ENCODE data around the gene HIBCH. TPM values are rescaled to one million over a fixed set of nuclear protein-coding genes. Genes with fewer than 3 reads are reported as not detected.

Gene HIBCH
- total and polyA plus RNA-seq, 2 experiments from 2014 or later = 25.7 to 42.3 TPM

GRCh38 chr2:190333395-190333794 is 13.8 kb upstream of the HIBCH start (continued):
- TF ChIP-seq ETS1 (IDR thresholded peaks at IDR 0.05) (no peak), EZH2phosphoT487 (IDR thresholded peaks at IDR 0.05; ENCODE audit: unreplicated experiment) (no peak), ZNF114 (CRISPR knock-in tag; IDR thresholded peaks at IDR 0.05) (no peak), EZH2 (IDR thresholded peaks at IDR 0.05; ENCODE audit: low read depth, unreplicated experiment) (no peak), REST (IDR thresholded peaks at IDR 0.05; ENCODE audit: unreplicated experiment) (no peak), CTCF (conservative IDR thresholded peaks at IDR 0.05; ENCODE audit: low read depth in 2 of 2) (no peak)

GRCh38 chr2:190328573-190329147 is 9.0 kb upstream of the HIBCH start:
- no peaks in the 10 kb centered on the region for H3K9me3 Mint-ChIP-seq
- Histone ChIP-seq H4K20me1 (replicated peaks; ENCODE audit: insufficient read depth) (no peaks in the 10 kb centered on the region), H3K79me2 (replicated peaks; ENCODE audit: insufficient read depth) (no peaks in the 10 kb centered on the region), H3K36me3 (ENCODE audit: insufficient read depth) (no peaks in the 10 kb centered on the region), H2AFZ (no peak overlapping the region), H3K4me3 (no peak overlapping the region), H3K4me2 (no peak overlapping the region), H3F3A (replicated peaks; ENCODE audit: low read depth) (no peaks in the 10 kb centered on the region), H3K4me1 (ENCODE audit: insufficient read depth) (no peaks in the 10 kb centered on the region), H3K9me2 (ENCODE audit: insufficient read depth) (no peaks in the 10 kb centered on the region), H3K27ac (ENCODE audit: low read depth) (no peak overlapping the region), H3K27me3 (ENCODE audit: insufficient read depth) (no peaks in the 10 kb centered on the region)
- H3K27ac Mint-ChIP-seq = no peak overlapping the region
- TF ChIP-seq REST (IDR thresholded peaks at IDR 0.05; ENCODE audit: unreplicated experiment) (no peak), ETS1 (IDR thresholded peaks at IDR 0.05) (no peak), POLR2AphosphoS5 (IDR thresholded peaks at IDR 0.05; ENCODE audit: low read depth) (no peak), NANOG (IDR thresholded peaks at IDR 0.05; ENCODE audit: borderline replicate concordance) (no peak), CREB1 (CRISPR knock-in tag; IDR thresholded peaks at IDR 0.05; ENCODE audit: low read depth) (no peak), CTCF (conservative IDR thresholded peaks at IDR 0.05; ENCODE audit: low read depth in 2 of 2) (peak; percentile 27 to 39; a peak in 2 of 4 replicates)
- no peak overlapping the region for H3K4me3 Mint-ChIP-seq
- no peaks in the 10 kb centered on the region for H3K36me3 Mint-ChIP-seq (ENCODE audit: low read depth)
- no peaks in the 10 kb centered on the region for H3K4me1 Mint-ChIP-seq
- no peaks in the 10 kb centered on the region for H3K27me3 Mint-ChIP-seq (ENCODE audit: insufficient read depth, low read depth, poor library complexity)
- DNase-seq (ENCODE audit: low spot score) = peak; percentile 4
- ATAC-seq = no peak
